Neuronal stem cell (in vitro differentiated cells): Measurements from ENCODE around the gene ZEB2.
A peak's percentile ranks its signal among the peaks of the same experiment; 100 is the strongest.

Source experiments
- DNase-seq: peaks from one replicate; pipeline ENCODE4 v3.0.0-alpha.2; 2013; ENCODE audit warnings: low spot score
- H2AFZ ChIP-seq: one replicate; pipeline ENCODE4 v1.6.1; 2013; ENCODE audit warnings: mild to moderate bottlenecking, low read length, inconsistent platforms
- H2AK5ac ChIP-seq: 2 replicates; pipeline ENCODE4 v1.6.1; 2013; ENCODE audit warnings: low read depth, mild to moderate bottlenecking, inconsistent platforms, low read length, moderate library complexity, mixed read lengths
- H2BK120ac ChIP-seq: 2 replicates; pipeline ENCODE4 v1.6.1; 2013; ENCODE audit warnings: low read depth, mild to moderate bottlenecking, inconsistent platforms, low read length, moderate library complexity, mixed read lengths
- H2BK12ac ChIP-seq: one replicate; pipeline ENCODE4 v1.6.1; 2013; ENCODE audit warnings: low read length, inconsistent platforms
- H2BK15ac ChIP-seq: 2 replicates; pipeline ENCODE4 v1.6.1; 2013; ENCODE audit warnings: mild to moderate bottlenecking, low read length, inconsistent platforms, mixed read lengths
- H2BK5ac ChIP-seq: one replicate; pipeline ENCODE4 v1.6.1; 2013; ENCODE audit warnings: inconsistent platforms, mild to moderate bottlenecking, low read length, moderate library complexity
- H3K14ac ChIP-seq: one replicate; pipeline ENCODE4 v1.6.1; 2013; ENCODE audit warnings: low read length, inconsistent platforms
- H3K18ac ChIP-seq: 2 replicates; pipeline ENCODE4 v1.6.1; 2013; ENCODE audit warnings: low read length, inconsistent platforms
- H3K23ac ChIP-seq: 2 replicates; pipeline ENCODE4 v1.6.1; 2013; ENCODE audit warnings: low read depth, mild to moderate bottlenecking, mixed read lengths, low read length, inconsistent platforms; ENCODE audit not compliant: poor library complexity
- H3K27ac ChIP-seq: replicated peaks from 3 replicates; pipeline ENCODE4 v1.5.1; 2013; ENCODE audit warnings: low read length, inconsistent platforms
- H3K27me3 ChIP-seq, 3 experiments: 2 replicates each; pipeline ENCODE4 v1.6.1; 2013; ENCODE audit warnings: low read length in 3 of 3, mild to moderate bottlenecking in 2 of 3, inconsistent platforms in 1 of 3, low read depth in 1 of 3, mixed read lengths in 1 of 3, moderate library complexity in 1 of 3; ENCODE audit not compliant: control insufficient read depth in 3 of 3, insufficient read depth in 3 of 3
- H3K36me3 ChIP-seq, 2 donors: replicated peaks in 1 of 2; 2 replicates each; pipeline ENCODE4 v1.6.1; 2013; ENCODE audit warnings: low read length in 2 of 2; ENCODE audit not compliant: control insufficient read depth in 2 of 2, insufficient read depth in 2 of 2
- H3K4ac ChIP-seq: 2 replicates; pipeline ENCODE4 v1.6.1; 2013; ENCODE audit warnings: inconsistent platforms, mild to moderate bottlenecking, low read length, moderate library complexity
- H3K4me1 ChIP-seq, 2 donors: 1 replicate in 1 of 2; 2 replicates in 1 of 2; pipeline ENCODE4 v1.6.1; 2013; ENCODE audit warnings: low read length in 2 of 2, low read depth in 1 of 2; ENCODE audit not compliant: control insufficient read depth in 2 of 2, insufficient read depth in 1 of 2
- H3K4me2 ChIP-seq: one replicate; pipeline ENCODE4 v1.6.1; 2013; ENCODE audit warnings: mild to moderate bottlenecking, low read length, inconsistent platforms; ENCODE audit not compliant: insufficient read depth, poor library complexity, severe bottlenecking
- H3K4me3 ChIP-seq, 2 donors: 2 replicates each; pipeline ENCODE4 v1.5.1; 2013; ENCODE audit warnings: low read length in 2 of 2, mild to moderate bottlenecking in 2 of 2, inconsistent platforms in 1 of 2, moderate library complexity in 1 of 2
- H3K79me1 ChIP-seq: one replicate; pipeline ENCODE4 v1.6.1; 2013; ENCODE audit warnings: low read depth, mild to moderate bottlenecking, inconsistent platforms, low read length, moderate library complexity
- H3K9ac ChIP-seq: one replicate; pipeline ENCODE4 v1.6.1; 2013; ENCODE audit warnings: mild to moderate bottlenecking, low read depth, low read length, inconsistent platforms; ENCODE audit not compliant: poor library complexity
- H3K9me3 ChIP-seq, 2 donors: replicated peaks in 1 of 2; 2 replicates each; pipeline versions ENCODE3 to v1.6.1; 2013; ENCODE audit warnings: low read length in 2 of 2, mild to moderate bottlenecking in 2 of 2, inconsistent platforms in 1 of 2, low read depth in 1 of 2, mixed read lengths in 1 of 2, moderate library complexity in 1 of 2; ENCODE audit not compliant: control insufficient read depth in 2 of 2, insufficient read depth in 1 of 2
- H4K8ac ChIP-seq: one replicate; pipeline ENCODE4 v1.6.1; 2013; ENCODE audit warnings: low read depth, mild to moderate bottlenecking, inconsistent platforms, low read length, moderate library complexity
- H4K91ac ChIP-seq: one replicate; pipeline ENCODE4 v1.6.1; 2013; ENCODE audit warnings: low read length, low read depth, mild to moderate bottlenecking, inconsistent platforms; ENCODE audit not compliant: poor library complexity
- WGBS, 2 donors: extraction: QIAGEN DNeasy Blood & Tissue Kit; methylation state at CpG; one replicate each; pipeline ENCODE4 v1.1.7; 2013; ENCODE audit warnings: missing lambda C conversion rate in 2 of 2, mixed read lengths in 1 of 2; ENCODE audit not compliant: insufficient read length in 2 of 2, insufficient replicate concordance in 1 of 2; ENCODE audit errors: extremely low coverage in 2 of 2; 5-methylcytosine and 5-hydroxymethylcytosine counted together

Gene ZEB2

GRCh38 chr2:144516411-144516980 lies 3.4 kb downstream of the ZEB2 start:
- peak overlapping the region; percentile 32 for H3K14ac ChIP-seq
- peak overlapping the region; percentile 77 for H2AK5ac ChIP-seq
- H3K18ac ChIP-seq, result peak overlapping the region; percentile 95
- peak overlapping the region; percentile 6 for H3K4ac ChIP-seq
- H3K9me3 ChIP-seq, result no peaks in the 10 kb centered on the region
- peak overlapping the region; percentile 79 for H2BK5ac ChIP-seq
- peak overlapping the region; percentile 79 to 90 for H3K4me3 ChIP-seq
- no peak overlapping the region for H2BK120ac ChIP-seq
- H3K4me2 ChIP-seq, result peak overlapping the region; percentile 58
- H3K27ac ChIP-seq, result peak overlapping the region; percentile 69
- H3K9ac ChIP-seq, result peak overlapping the region; percentile 57
- peaks cover 0 to 35% of the 10 kb centered on the region in 2 donors for H3K36me3 ChIP-seq
- H2AFZ ChIP-seq, result no peak overlapping the region
- H3K79me1 ChIP-seq, result no peaks in the 10 kb centered on the region
- no peak overlapping the region for H4K91ac ChIP-seq
- H2BK12ac ChIP-seq, result no peak overlapping the region
- DNase-seq, result no peak
- no peak overlapping the region for H3K23ac ChIP-seq
- no peaks in the 10 kb centered on the region for H3K27me3 ChIP-seq
- H2BK15ac ChIP-seq, result no peak overlapping the region
- H4K8ac ChIP-seq, result no peak overlapping the region
- peaks cover 18 to 50% of the 10 kb centered on the region in 2 donors for H3K4me1 ChIP-seq
- no CpG with 5 or more reads among the region's 57 CpGs for WGBS, 2 donors

- H3K4me3 ChIP-seq, result peak overlapping the region; percentile 79 to 90
- no peak for DNase-seq
- no peak overlapping the region for H2BK15ac ChIP-seq
- H3K27ac ChIP-seq, result peak overlapping the region; percentile 64
- H2AK5ac ChIP-seq, result peak overlapping the region; percentile 77
- H3K79me1 ChIP-seq, result no peaks in the 10 kb centered on the region
- H4K8ac ChIP-seq, result no peak overlapping the region
- peak overlapping the region; percentile 32 for H3K14ac ChIP-seq
- H2BK5ac ChIP-seq, result peak overlapping the region; percentile 79
- H3K36me3 ChIP-seq, result peaks cover 0 to 35% of the 10 kb centered on the region in 2 donors
- no peak overlapping the region for H3K9ac ChIP-seq
- H3K9me3 ChIP-seq, result no peaks in the 10 kb centered on the region
- no peak overlapping the region for H3K4ac ChIP-seq
- H2BK120ac ChIP-seq, result no peak overlapping the region
- no peak overlapping the region for H4K91ac ChIP-seq
- no peak overlapping the region for H3K23ac ChIP-seq
- H3K4me2 ChIP-seq, result peak overlapping the region; percentile 71
- H3K4me1 ChIP-seq, result peaks cover 21 to 50% of the 10 kb centered on the region in 2 donors
- H2BK12ac ChIP-seq, result no peak overlapping the region
- H2AFZ ChIP-seq, result peak overlapping the region; percentile 62
- WGBS, 2 donors, result no CpG with 5 or more reads among the region's 50 CpGs
- H3K27me3 ChIP-seq, result no peaks in the 10 kb centered on the region
- peak overlapping the region; percentile 92 for H3K18ac ChIP-seq
Observed at GRCh38 chr2:144515696-144516410, 4.1 kb downstream of the ZEB2 start.

DNA sequence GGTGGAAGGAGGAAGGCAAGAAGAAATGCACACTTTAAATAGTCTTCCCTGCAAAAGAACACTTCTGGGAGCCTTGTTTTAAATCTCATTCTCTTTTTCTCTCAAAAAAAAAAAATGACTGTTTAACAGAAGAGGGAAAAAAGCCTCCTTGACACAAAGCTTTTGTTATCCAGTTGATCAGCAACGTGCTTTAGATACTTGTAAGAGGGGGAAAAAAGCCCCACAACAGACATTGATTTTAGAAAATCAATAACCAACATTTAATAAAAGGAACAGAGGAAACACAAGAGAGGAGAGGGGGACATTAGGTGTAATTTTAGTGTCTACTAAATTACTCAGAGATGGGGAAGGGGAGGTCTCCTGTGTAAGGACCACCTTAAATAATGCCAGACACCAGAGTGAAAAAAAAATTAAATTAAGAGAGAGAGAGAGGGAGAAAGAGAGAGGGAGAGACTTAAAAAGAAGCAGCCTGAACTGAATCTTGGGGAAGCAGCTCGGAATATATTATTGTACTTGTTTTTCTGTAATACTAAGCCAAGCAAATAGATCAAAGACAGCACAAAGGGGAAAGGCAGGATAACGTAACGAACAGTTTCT lies 4.7 kb downstream of the ZEB2 start:
- Histone ChIP-seq H3K4me1 (peaks cover 24 to 52% of the 10 kb centered on the region in 2 donors), H4K91ac (no peak overlapping the region), H2AFZ (peak overlapping the region; percentile 62), H3K4me2 (peak overlapping the region; percentile 71), H2BK15ac (no peak overlapping the region), H3K27ac (peak overlapping the region; percentile 55), H3K4me3 (peak overlapping the region; percentile 79 to 84), H3K36me3 (peaks cover 0 to 35% of the 10 kb centered on the region in 2 donors), H3K14ac (no peak overlapping the region), H2AK5ac (no peak overlapping the region), H4K8ac (no peak overlapping the region), H2BK12ac (no peak overlapping the region), H3K4ac (no peak overlapping the region), H3K9ac (no peak overlapping the region), H3K23ac (no peak overlapping the region), H2BK5ac (no peak overlapping the region), H3K9me3 (no peaks in the 10 kb centered on the region), H3K27me3 (no peaks in the 10 kb centered on the region), H3K18ac (peak overlapping the region; percentile 92), H3K79me1 (no peaks in the 10 kb centered on the region), H2BK120ac (no peak overlapping the region)
- no peak for DNase-seq
- no CpG with 5 or more reads among the region's 4 CpGs for WGBS, 2 donors

GRCh38 chr2:144514616-144515091 lies 5.3 kb downstream of the ZEB2 start:
- H3K27me3 ChIP-seq, result no peaks in the 10 kb centered on the region

More at GRCh38 chr2:144514616-144515091, 5.3 kb downstream of the ZEB2 start:
- H3K79me1 ChIP-seq, result no peaks in the 10 kb centered on the region
- DNase-seq, result no peak
- no peak overlapping the region for H4K8ac ChIP-seq
- no peak overlapping the region for H2BK15ac ChIP-seq
- WGBS, 2 donors, result no CpG with 5 or more reads among the region's 6 CpGs
- H2BK12ac ChIP-seq, result no peak overlapping the region
- peak overlapping the region; percentile 20 for H3K4me2 ChIP-seq
- no peak overlapping the region for H2BK120ac ChIP-seq
- peak overlapping the region; percentile 19 to 79 for H3K4me3 ChIP-seq
- no peak overlapping the region for H3K14ac ChIP-seq
- H3K23ac ChIP-seq, result no peak overlapping the region
- H3K4me1 ChIP-seq, result peaks cover 25 to 58% of the 10 kb centered on the region in 2 donors
- peak overlapping the region; percentile 46 for H3K9ac ChIP-seq
- peak overlapping the region; percentile 41 for H2AK5ac ChIP-seq
- no peaks in the 10 kb centered on the region for H3K9me3 ChIP-seq
- H2AFZ ChIP-seq, result no peak overlapping the region
- no peak overlapping the region for H3K4ac ChIP-seq
- H3K36me3 ChIP-seq, result peaks cover 0 to 37% of the 10 kb centered on the region in 2 donors
- no peak overlapping the region for H3K18ac ChIP-seq
- H2BK5ac ChIP-seq, result no peak overlapping the region
- no peak overlapping the region for H4K91ac ChIP-seq
- no peak overlapping the region for H3K27ac ChIP-seq
